OCI-LY7 (cell line): Measurements from ENCODE around the gene BAIAP2L1. TPM values are rescaled to one million over a fixed set of nuclear protein-coding genes. Genes with fewer than 3 reads are reported as not detected.

ENCODE experiments used
- BruUV-seq: library from RNA; stranded (reverse); fragments of 400-500 nt; replicated peaks from 2 replicates; lab custom pipeline; 2021; lab: Mats Ljungman, UMichigan
- CTCF ChIA-PET: fragments of 300-600 bp; sonication (Branson Sonifier 250); formaldehyde crosslinking; loops from one replicate; lab custom pipeline; 2022; ENCODE audit warnings: antibody characterized with exemption; ENCODE audit not compliant: unreplicated experiment; lab: Charles Lee
- POLR2A ChIA-PET: fragments of 300-600 bp; sonication (Branson Sonifier 250); formaldehyde crosslinking; loops from one replicate; lab custom pipeline; 2022; ENCODE audit warnings: antibody characterized with exemption; lab: Charles Lee
- DNase-seq: peaks from one replicate; pipeline ENCODE4 v3.0.0-alpha.2; 2015; ENCODE audit warnings: low spot score
- H2AFZ ChIP-seq: fragments of 200-600 bp; sonication (generic), shearing (Covaris generic); 2 replicates; pipeline ENCODE4 v1.6.1; 2014; ENCODE audit warnings: mild to moderate bottlenecking, antibody characterized with exemption, low read length, moderate library complexity
- H3K27ac ChIP-seq: fragments of 200-600 bp; sonication (generic); 2 replicates; pipeline ENCODE4 v1.5.1; 2014; ENCODE audit warnings: mixed run types, low read depth, mild to moderate bottlenecking, moderate library complexity, low read length, inconsistent platforms; ENCODE audit not compliant: poor library complexity, severe bottlenecking
- H3K36me3 ChIP-seq: fragments of 200-600 bp; sonication (generic); 2 replicates; pipeline ENCODE4 v1.6.1; 2014; ENCODE audit warnings: mild to moderate bottlenecking, antibody characterized with exemption, low read length, moderate library complexity, mixed read lengths; ENCODE audit not compliant: insufficient read depth
- H3K4me1 ChIP-seq: fragments of 200-600 bp; sonication (generic); 2 replicates; pipeline ENCODE4 v1.5.1; 2014; ENCODE audit warnings: mild to moderate bottlenecking, low read length; ENCODE audit not compliant: insufficient read depth, poor library complexity, severe bottlenecking
- H3K4me2 ChIP-seq: fragments of 200-600 bp; sonication (generic); 2 replicates; pipeline ENCODE4 v1.6.1; 2014; ENCODE audit warnings: mild to moderate bottlenecking, low read length
- H3K4me3 ChIP-seq: fragments of 200-600 bp; sonication (generic); 2 replicates; pipeline ENCODE4 v1.5.1; 2014; ENCODE audit warnings: mild to moderate bottlenecking, low read depth, low read length; ENCODE audit not compliant: poor library complexity, severe bottlenecking
- H3K79me2 ChIP-seq: fragments of 200-600 bp; sonication (generic); 2 replicates; pipeline ENCODE4 v1.6.1; 2016; ENCODE audit warnings: low read depth, mild to moderate bottlenecking, low read length, moderate library complexity, mixed read lengths; ENCODE audit not compliant: insufficient read depth
- H3K9me2 ChIP-seq: fragments of 200-600 bp; sonication (generic); 2 replicates; pipeline ENCODE4 v1.6.1; 2016; ENCODE audit warnings: mild to moderate bottlenecking, low read length, mixed read lengths; ENCODE audit not compliant: insufficient read depth
- H3K9me3 ChIP-seq: fragments of 200-600 bp; sonication (generic); 2 replicates; pipeline ENCODE4 v1.6.1; 2014; ENCODE audit warnings: mild to moderate bottlenecking, mixed run types, low read length, mixed read lengths
- H4K20me1 ChIP-seq: fragments of 200-600 bp; sonication (generic); 2 replicates; pipeline ENCODE4 v1.6.1; 2014; ENCODE audit warnings: mild to moderate bottlenecking, antibody characterized with exemption, low read length, moderate library complexity, mixed read lengths; ENCODE audit not compliant: insufficient read depth
- CTCF ChIP-seq: fragments of 200-600 bp; sonication (generic); conservative IDR thresholded peaks from 2 replicates; pipeline ENCODE4 v1.5.1; 2014; ENCODE audit warnings: mild to moderate bottlenecking, antibody characterized with exemption, low read length, moderate library complexity, mixed read lengths
- EZH2phosphoT487 ChIP-seq: fragments of 200-600 bp; sonication (generic); IDR thresholded peaks from 2 replicates; pipeline ENCODE4 v1.6.1; 2018; ENCODE audit warnings: low read depth, borderline replicate concordance, mild to moderate bottlenecking, mixed run types, antibody characterized with exemption, low read length, moderate library complexity, mixed read lengths
- intact Hi-C: fragments of 100-400 bp; cut with micrococcal nuclease; formaldehyde crosslinking; loops from one replicate; pipeline ENCODE4 v1.10.0; 2022; ENCODE audit not compliant: unreplicated experiment
- total RNA-seq, 2 experiments: library from RNA; depleted of rRNA in 1 of 2; stranded (reverse); fragments of >200 nt in 1 of 2; shearing (Covaris generic) in 1 of 2; gene quantifications; 2 replicates each; pipeline ENCODE4 v1.2.3, GENCODE V29; 2014 to 2022

The BAIAP2L1 gene
- total RNA-seq, 2 experiments from 2014 or later = not detected

GRCh38 chr7:98346515-98347069, 54.3 kb downstream of the BAIAP2L1 start:
- no peaks in the 10 kb centered on the region for H3K36me3 ChIP-seq
- H4K20me1 ChIP-seq = no peaks in the 10 kb centered on the region
- H3K27ac ChIP-seq = no peak overlapping the region
- DNase-seq = no peak
- H3K9me2 ChIP-seq = no peaks in the 10 kb centered on the region
- TF ChIP-seq CTCF = no peak
- no peak for TF ChIP-seq EZH2phosphoT487
- BruUV-seq = no TSS peak
- intact Hi-C loops = no loop called here
- H3K4me2 ChIP-seq = no peak overlapping the region
- ChIA-PET POLR2A (no interaction called here), CTCF (no interaction called here)
- H3K4me3 ChIP-seq = no peak overlapping the region
- no peak overlapping the region for H2AFZ ChIP-seq
- H3K9me3 ChIP-seq = no peaks in the 10 kb centered on the region
- H3K4me1 ChIP-seq = no peaks in the 10 kb centered on the region
- H3K79me2 ChIP-seq = no peaks in the 10 kb centered on the region

GRCh38 chr7:98341106-98341505, 59.8 kb downstream of the BAIAP2L1 start:
- no peaks in the 10 kb centered on the region for H3K9me3 ChIP-seq
- no peaks in the 10 kb centered on the region for H3K79me2 ChIP-seq
- no TSS peak for BruUV-seq
- H3K4me3 ChIP-seq = no peak overlapping the region
- no peak overlapping the region for H2AFZ ChIP-seq
- DNase-seq = no peak
- TF ChIP-seq EZH2phosphoT487 = no peak
- no peak for TF ChIP-seq CTCF
- H3K4me1 ChIP-seq = no peaks in the 10 kb centered on the region
- intact Hi-C loops = no loop called here
- ChIA-PET POLR2A (interaction anchor here (0.5 to 0.7 kb wide), 2 partner anchors 20 to 539 kb away, joined by 5 read pairs; no protein-coding TSS in a partner anchor), CTCF (no interaction called here)
- no peaks in the 10 kb centered on the region for H3K36me3 ChIP-seq
- no peaks in the 10 kb centered on the region for H3K9me2 ChIP-seq
- no peaks in the 10 kb centered on the region for H4K20me1 ChIP-seq
- no peak overlapping the region for H3K4me2 ChIP-seq
- no peak overlapping the region for H3K27ac ChIP-seq

GRCh38 chr7:98339043-98339442, 61.8 kb downstream of the BAIAP2L1 start:
- H3K27ac ChIP-seq = no peak overlapping the region
- H2AFZ ChIP-seq = no peak overlapping the region
- no peaks in the 10 kb centered on the region for H4K20me1 ChIP-seq
- H3K36me3 ChIP-seq = no peaks in the 10 kb centered on the region
- CTCF ChIA-PET = no interaction called here
- no peaks in the 10 kb centered on the region for H3K9me2 ChIP-seq
- no peak for DNase-seq
- H3K4me1 ChIP-seq = no peaks in the 10 kb centered on the region
- POLR2A ChIA-PET = no interaction called here
- BruUV-seq = no TSS peak
- no peaks in the 10 kb centered on the region for H3K79me2 ChIP-seq
- TF ChIP-seq EZH2phosphoT487 = no peak
- no peak for TF ChIP-seq CTCF
- H3K4me2 ChIP-seq = no peak overlapping the region
- no peaks in the 10 kb centered on the region for H3K9me3 ChIP-seq
- no peak overlapping the region for H3K4me3 ChIP-seq
- intact Hi-C loops = no loop called here
